HG02885 (cell line): Measurements from ENCODE around the gene BASP1.
A peak's percentile ranks its signal among the peaks of the same experiment; 100 is the strongest.
"Not testable (repeated sequence)": the region's sequence is repeated elsewhere in the genome, so short reads cannot be mapped to it uniquely, and the experiment has no call there.

ENCODE experiments used
- ATAC-seq: cut with Tn5 transposase; IDR thresholded peaks from one replicate; pipeline ENCODE4 v1.9.1; 2021; ENCODE audit warnings: mild to moderate bottlenecking; ENCODE audit not compliant: unreplicated experiment, poor library complexity

Gene BASP1

GRCh38 chr5:17249029-17249634 lies 31.7 kb downstream of the BASP1 start:
- ATAC-seq: no peak

- ATAC-seq: not testable (repeated sequence)
Observed at GRCh38 chr5:17249841-17250240, 32.4 kb downstream of the BASP1 start.

GRCh38 chr5:17252543-17252942 lies 35.1 kb downstream of the BASP1 start:
- ATAC-seq: no peak

- ATAC-seq: peak; percentile 56
Observed at GRCh38 chr5:17255471-17256021, 38.1 kb downstream of the BASP1 start.

- ATAC-seq: no peak
Observed at GRCh38 chr5:17256171-17256570, 38.7 kb downstream of the BASP1 start.

GRCh38 chr5:17256839-17257238 lies 39.4 kb downstream of the BASP1 start:
- ATAC-seq: no peak

GRCh38 chr5:17257705-17258273 lies 40.4 kb downstream of the BASP1 start:
- ATAC-seq: peak; percentile 70

GRCh38 chr5:17258431-17258830 lies 41.0 kb downstream of the BASP1 start:
- ATAC-seq: no peak

- not testable (repeated sequence) for ATAC-seq
Observed at GRCh38 chr5:17259012-17259411, 41.6 kb downstream of the BASP1 start.

GRCh38 chr5:17259630-17260257 lies 42.3 kb downstream of the BASP1 start:
- ATAC-seq: no peak

- ATAC-seq: no peak
Observed at GRCh38 chr5:17260549-17260948, 43.1 kb downstream of the BASP1 start.

- ATAC-seq: no peak
Observed at GRCh38 chr5:17261075-17261474, 43.6 kb downstream of the BASP1 start.

GRCh38 chr5:17265041-17265440 lies 47.6 kb downstream of the BASP1 start:
- no peak for ATAC-seq

- ATAC-seq: peak; percentile 79
Observed at GRCh38 chr5:17267106-17267505, 49.7 kb downstream of the BASP1 start.

- ATAC-seq: peak; percentile 60
Observed at GRCh38 chr5:17269201-17269600, 51.8 kb downstream of the BASP1 start.

GRCh38 chr5:17272111-17272510 lies 54.7 kb downstream of the BASP1 start:
- ATAC-seq: no peak

- ATAC-seq: no peak
Observed at GRCh38 chr5:17275289-17276158, 58.1 kb downstream of the BASP1 start.

- peak; percentile 64 for ATAC-seq
Observed at GRCh38 chr5:17276445-17276844, 59.0 kb downstream of the BASP1 start.

- ATAC-seq: peak; percentile 19
Observed at GRCh38 chr5:17277907-17278306, 60.5 kb downstream of the BASP1 start.

GRCh38 chr5:17278931-17279330 lies 61.5 kb downstream of the BASP1 start:
- ATAC-seq: no peak

- ATAC-seq: no peak
Observed at GRCh38 chr5:17279487-17279886, 62.1 kb downstream of the BASP1 start.
